ENCODE measurements around the gene ERN1. TPM values are rescaled to one million over a fixed set of nuclear protein-coding genes. Genes with fewer than 3 reads are reported as not detected.
A peak's percentile ranks its signal among the peaks of the same experiment; 100 is the strongest.

Gene ERN1
- total RNA-seq, 1 experiment from 2014 or later = 79.5 TPM

- ChIA-PET POLR2A (interaction anchor here (1.2 to 4.3 kb wide), 6 partner anchors 10 to 69 kb away, joined by 5 to 40 read pairs (median 26); partner anchors contain the start of gene ERN1), CTCF (interaction anchor here (0.6 to 3.0 kb wide), 7 partner anchors 12 to 165 kb away, joined by 3 to 16 read pairs (median 4); no protein-coding TSS in a partner anchor)
- no peak for TF ChIP-seq CTCF (IDR thresholded peaks at IDR 0.05; ENCODE audit: unreplicated experiment)
- no peak for DNase-seq (ENCODE audit: unreplicated experiment)
- BruUV-seq (replicated peaks) = no TSS peak
- Mint-ChIP-seq H3K36me3 (ENCODE audit: insufficient read depth, unreplicated experiment) (peaks cover 73% of the 10 kb centered on the region), H3K27me3 (ENCODE audit: insufficient read depth, unreplicated experiment) (no peaks in the 10 kb centered on the region), H3K27ac (ENCODE audit: low read depth, unreplicated experiment) (peak overlapping the region; percentile 79), H3K9me3 (ENCODE audit: unreplicated experiment) (peaks cover 2% of the 10 kb centered on the region), H3K4me1 (ENCODE audit: insufficient read depth, unreplicated experiment) (peaks cover 20% of the 10 kb centered on the region), H3K4me3 (ENCODE audit: unreplicated experiment) (no peak overlapping the region)
- intact Hi-C loops (cut with micrococcal nuclease) = no loop called here
Measured at GRCh38 chr17:64075913-64076312, 54.0 kb downstream of the ERN1 start.

DNA sequence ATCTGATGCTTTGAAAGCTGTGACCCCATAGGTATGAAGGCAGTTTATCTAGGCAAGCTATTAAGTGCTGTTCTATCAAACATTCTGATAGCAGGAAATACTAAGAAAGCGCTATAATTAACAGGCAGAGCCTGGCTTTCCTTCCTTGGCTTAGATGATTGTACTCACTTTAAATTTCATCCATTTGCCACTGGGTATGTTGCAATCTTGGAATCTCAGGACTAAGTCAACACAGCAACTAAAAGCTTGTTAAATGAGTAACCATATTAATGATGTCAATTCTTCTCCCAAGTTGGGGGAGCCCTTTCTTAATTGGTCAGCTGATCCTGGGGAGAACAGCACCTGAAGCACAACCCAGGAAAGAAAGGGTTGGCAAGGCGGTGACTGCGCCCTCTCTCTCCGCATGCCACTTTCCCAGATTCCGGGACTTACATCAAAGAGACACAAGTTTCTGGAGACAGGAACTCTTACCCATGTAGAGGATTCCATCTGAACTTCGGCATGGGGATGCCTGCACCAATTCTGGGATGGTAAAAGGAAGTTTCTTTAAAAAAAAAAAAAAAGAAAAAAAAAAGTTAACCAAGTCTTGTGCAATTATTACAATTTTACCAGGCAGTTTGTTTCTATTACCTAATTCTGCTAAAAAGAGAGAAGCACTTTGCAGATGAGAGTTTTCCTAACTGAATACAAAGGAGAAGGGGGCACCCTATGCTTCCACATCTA is 55.1 kb downstream of the ERN1 start:
- no peak for TF ChIP-seq CTCF (IDR thresholded peaks at IDR 0.05; ENCODE audit: unreplicated experiment)
- BruUV-seq (replicated peaks) = TSS peak; percentile 85
- H3K4me1 Mint-ChIP-seq (ENCODE audit: insufficient read depth, unreplicated experiment) = peaks cover 20% of the 10 kb centered on the region
- H3K9me3 Mint-ChIP-seq (ENCODE audit: unreplicated experiment) = peaks cover 8% of the 10 kb centered on the region
- intact Hi-C loops (cut with micrococcal nuclease) = loop anchor here (1.0 kb wide), 1 partner anchor 55 kb away; the partner anchor contains the start of gene ERN1
- peak; percentile 88 for DNase-seq (ENCODE audit: unreplicated experiment)
- peak overlapping the region; percentile 79 for H3K27ac Mint-ChIP-seq (ENCODE audit: low read depth, unreplicated experiment)
- POLR2A ChIA-PET = interaction anchor here (0.6 to 4.3 kb wide), 22 partner anchors 8 to 433 kb away, joined by 3 to 40 read pairs (median 4); partner anchors contain the start of gene ERN1
- peaks cover 83% of the 10 kb centered on the region for H3K36me3 Mint-ChIP-seq (ENCODE audit: insufficient read depth, unreplicated experiment)
- CTCF ChIA-PET = interaction anchor here (0.6 to 3.0 kb wide), 13 partner anchors 11 to 352 kb away, joined by 3 to 16 read pairs (median 3); no protein-coding TSS in a partner anchor
- H3K27me3 Mint-ChIP-seq (ENCODE audit: insufficient read depth, unreplicated experiment) = no peaks in the 10 kb centered on the region
- H3K4me3 Mint-ChIP-seq (ENCODE audit: unreplicated experiment) = no peak overlapping the region

DNA sequence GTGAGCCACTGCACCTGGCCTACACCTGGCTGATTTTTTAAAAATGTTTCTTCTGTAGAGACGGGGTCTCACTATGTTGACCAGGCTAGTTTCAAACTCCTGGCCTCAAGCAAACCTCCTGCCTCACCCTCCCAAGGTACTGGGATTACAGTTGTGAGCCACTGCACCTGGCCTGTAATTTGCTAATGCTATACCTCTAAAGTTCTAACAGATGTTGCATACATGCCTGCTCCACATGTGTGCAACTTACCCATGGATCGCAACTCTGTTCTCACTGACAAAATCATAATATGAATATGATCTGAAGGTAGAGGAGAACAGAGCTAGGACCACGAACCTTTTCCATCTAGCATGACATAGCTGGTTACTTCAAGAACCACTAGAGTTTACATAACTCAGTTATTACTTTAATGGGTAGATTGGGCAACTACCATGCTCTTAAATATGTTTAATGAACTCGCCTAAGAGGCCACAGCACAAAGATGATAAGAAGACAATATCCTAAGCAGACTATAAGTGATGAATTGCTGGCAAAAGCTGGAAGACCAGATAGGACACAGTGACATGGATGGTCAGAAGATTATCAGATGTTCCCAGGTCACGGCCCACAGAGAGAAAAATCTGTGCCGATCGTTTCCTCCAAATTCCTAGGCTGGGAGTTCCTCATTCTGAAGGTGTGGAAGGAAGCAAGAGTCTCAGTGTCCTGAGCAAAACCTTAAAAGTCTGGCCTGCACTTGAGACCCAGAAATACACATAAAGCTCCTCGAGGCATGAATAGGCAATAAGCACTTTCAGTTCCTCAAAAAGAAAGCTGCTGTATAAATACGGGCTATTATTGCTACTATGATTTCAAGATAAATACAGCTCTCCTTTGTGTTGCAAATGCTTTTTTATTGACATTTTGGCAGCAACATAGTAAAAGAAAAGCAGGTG is 55.9 kb downstream of the ERN1 start:
- H3K27ac Mint-ChIP-seq (ENCODE audit: low read depth, unreplicated experiment) = peak overlapping the region; percentile 79
- H3K4me3 Mint-ChIP-seq (ENCODE audit: unreplicated experiment) = no peak overlapping the region
- no TSS peak for BruUV-seq (replicated peaks)
- peaks cover 8% of the 10 kb centered on the region for H3K9me3 Mint-ChIP-seq (ENCODE audit: unreplicated experiment)
- H3K4me1 Mint-ChIP-seq (ENCODE audit: insufficient read depth, unreplicated experiment) = peaks cover 20% of the 10 kb centered on the region
- CTCF ChIA-PET = interaction anchor here (0.7 to 3.0 kb wide), 8 partner anchors 12 to 351 kb away, joined by 3 to 16 read pairs (median 3); no protein-coding TSS in a partner anchor
- DNase-seq (ENCODE audit: unreplicated experiment) = no peak
- POLR2A ChIA-PET = interaction anchor here (0.6 to 4.3 kb wide), 20 partner anchors 9 to 434 kb away, joined by 3 to 40 read pairs (median 3); partner anchors contain the start of gene ERN1
- intact Hi-C loops (cut with micrococcal nuclease) = loop anchor here (1.0 kb wide), 1 partner anchor 56 kb away; the partner anchor contains the start of gene ERN1
- no peaks in the 10 kb centered on the region for H3K27me3 Mint-ChIP-seq (ENCODE audit: insufficient read depth, unreplicated experiment)
- H3K36me3 Mint-ChIP-seq (ENCODE audit: insufficient read depth, unreplicated experiment) = peaks cover 84% of the 10 kb centered on the region
- TF ChIP-seq CTCF (IDR thresholded peaks at IDR 0.05; ENCODE audit: unreplicated experiment) = no peak
